H9 (cell line): ENCODE data around the gene GALNT17. TPM values are rescaled to one million over a fixed set of nuclear protein-coding genes. Genes with fewer than 3 reads are reported as not detected.
A peak's percentile ranks its signal among the peaks of the same experiment; 100 is the strongest.

Source experiments
- DNase-seq: peaks from one replicate; pipeline ENCODE4 v3.0.0-alpha.2; 2017
- H2AFZ ChIP-seq: one replicate; pipeline ENCODE4 v1.6.1; 2013; ENCODE audit warnings: mild to moderate bottlenecking, low read length, control low read depth, moderate library complexity
- H2AK5ac ChIP-seq: 2 replicates; pipeline ENCODE4 v1.6.1; 2013; ENCODE audit warnings: low read length, control low read depth, mixed read lengths; ENCODE audit not compliant: insufficient read length
- H2BK120ac ChIP-seq: one replicate; pipeline ENCODE4 v1.6.1; 2013; ENCODE audit warnings: low read depth, mild to moderate bottlenecking, low read length, control low read depth, inconsistent platforms; ENCODE audit not compliant: poor library complexity, severe bottlenecking
- H2BK12ac ChIP-seq: 2 replicates; pipeline ENCODE4 v1.6.1; 2013; ENCODE audit warnings: low read length, control low read depth, mixed read lengths, low read depth; ENCODE audit not compliant: insufficient read length
- H2BK15ac ChIP-seq: 2 replicates; pipeline ENCODE4 v1.6.1; 2013; ENCODE audit warnings: low read depth, low read length, control low read depth
- H2BK20ac ChIP-seq: one replicate; pipeline ENCODE4 v1.6.1; 2013; ENCODE audit warnings: low read depth, mild to moderate bottlenecking, low read length, control low read depth, inconsistent platforms; ENCODE audit not compliant: poor library complexity, severe bottlenecking
- H2BK5ac ChIP-seq: 2 replicates; pipeline ENCODE4 v1.6.1; 2013; ENCODE audit warnings: low read length, control low read depth, mixed read lengths; ENCODE audit not compliant: insufficient read length
- H3K14ac ChIP-seq: 2 replicates; pipeline ENCODE4 v1.6.1; 2013; ENCODE audit warnings: low read length, control low read depth; ENCODE audit not compliant: insufficient read depth
- H3K18ac ChIP-seq: 2 replicates; pipeline ENCODE4 v1.6.1; 2013; ENCODE audit warnings: low read depth, mild to moderate bottlenecking, mixed read lengths, low read length, control low read depth; ENCODE audit not compliant: insufficient read length
- H3K23ac ChIP-seq: 2 replicates; pipeline ENCODE4 v1.6.1; 2013; ENCODE audit warnings: low read length, control low read depth, mixed read lengths, low read depth; ENCODE audit not compliant: insufficient read length
- H3K23me2 ChIP-seq: 2 replicates; pipeline ENCODE4 v1.6.1; 2013; ENCODE audit warnings: low read depth, mild to moderate bottlenecking, mixed read lengths, low read length, control low read depth; ENCODE audit not compliant: insufficient read length, poor library complexity, severe bottlenecking
- H3K27ac ChIP-seq: 2 replicates; pipeline ENCODE4 v1.5.1; 2013; ENCODE audit warnings: low read length, control low read depth, mixed read lengths, low read depth; ENCODE audit not compliant: insufficient read length
- H3K27me3 ChIP-seq: 2 replicates; pipeline ENCODE4 v1.6.1; 2013; ENCODE audit warnings: low read length, control low read depth, inconsistent platforms; ENCODE audit not compliant: insufficient read depth
- H3K4ac ChIP-seq: 2 replicates; pipeline ENCODE4 v1.6.1; 2013; ENCODE audit warnings: low read depth, mild to moderate bottlenecking, control low read depth, inconsistent platforms, low read length, moderate library complexity
- H3K4me1 ChIP-seq: 2 replicates; pipeline ENCODE4 v1.6.1; 2013; ENCODE audit warnings: low read length, control low read depth, inconsistent platforms; ENCODE audit not compliant: insufficient read depth
- H3K4me2 ChIP-seq: 2 replicates; pipeline ENCODE4 v1.6.1; 2013; ENCODE audit warnings: low read length, control low read depth, mixed read lengths; ENCODE audit not compliant: insufficient read length, insufficient read depth
- H3K56ac ChIP-seq: 2 replicates; pipeline ENCODE4 v1.6.1; 2013; ENCODE audit warnings: low read depth, mild to moderate bottlenecking, mixed read lengths, low read length, control low read depth; ENCODE audit not compliant: insufficient read length
- H3K79me1 ChIP-seq: 2 replicates; pipeline ENCODE4 v1.6.1; 2013; ENCODE audit warnings: low read depth, mild to moderate bottlenecking, moderate library complexity, low read length, control low read depth, inconsistent platforms; ENCODE audit not compliant: insufficient read depth, poor library complexity, severe bottlenecking
- H3K79me2 ChIP-seq: 2 replicates; pipeline ENCODE4 v1.6.1; 2013; ENCODE audit warnings: low read length, control low read depth, inconsistent platforms; ENCODE audit not compliant: insufficient read depth
- H3K9ac ChIP-seq: 2 replicates; pipeline ENCODE4 v1.6.1; 2013; ENCODE audit warnings: low read length, control low read depth, mixed read lengths; ENCODE audit not compliant: insufficient read length; ENCODE audit errors: extremely low read depth
- H3K9me3 ChIP-seq: one replicate; pipeline ENCODE4 v1.6.1; 2013; ENCODE audit warnings: low read depth, low read length, inconsistent platforms; ENCODE audit not compliant: control insufficient read depth
- H3T11ph ChIP-seq: one replicate; pipeline ENCODE4 v1.6.1; 2013; ENCODE audit warnings: mild to moderate bottlenecking, low read length, control low read depth, inconsistent platforms
- H4K20me1 ChIP-seq: one replicate; pipeline ENCODE4 v1.6.1; 2013; ENCODE audit not compliant: control insufficient read depth, insufficient read length, insufficient read depth
- H4K5ac ChIP-seq: 2 replicates; pipeline ENCODE4 v1.6.1; 2013; ENCODE audit warnings: low read depth, mild to moderate bottlenecking, mixed read lengths, low read length, control low read depth; ENCODE audit not compliant: insufficient read length
- H4K8ac ChIP-seq: replicated peaks from 2 replicates; pipeline ENCODE4 v1.6.1; 2013; ENCODE audit warnings: low read length, control low read depth, mixed read lengths, low read depth; ENCODE audit not compliant: insufficient read length
- H4K91ac ChIP-seq: 2 replicates; pipeline ENCODE4 v1.6.1; 2013; ENCODE audit warnings: low read depth, mild to moderate bottlenecking, moderate library complexity, mixed read lengths, low read length, control low read depth; ENCODE audit not compliant: insufficient read length
- H3K27ac Mint-ChIP-seq, 3 experiments: 2 replicates in 2 of 3; 3 replicates in 1 of 3; pipeline ENCODE4 v1.8.0; 2020 to 2021; ENCODE audit warnings: mixed read lengths in 3 of 3, mild to moderate bottlenecking in 1 of 3, moderate library complexity in 1 of 3
- H3K27me3 Mint-ChIP-seq: 2 replicates; pipeline ENCODE4 v1.8.0; 2021; ENCODE audit warnings: low read depth, mild to moderate bottlenecking, moderate library complexity, mixed read lengths
- H3K36me3 Mint-ChIP-seq, 3 experiments: 2 replicates in 2 of 3; 3 replicates in 1 of 3; pipeline ENCODE4 v1.8.0; 2020 to 2021; ENCODE audit warnings: low read depth in 3 of 3, mixed read lengths in 3 of 3; ENCODE audit not compliant: insufficient read depth in 1 of 3
- H3K4me1 Mint-ChIP-seq, 2 experiments: 2 replicates each; pipeline ENCODE4 v1.8.0; 2020; ENCODE audit warnings: mixed read lengths in 2 of 2
- H3K4me3 Mint-ChIP-seq, 2 experiments: 2 replicates in 1 of 2; 3 replicates in 1 of 2; pipeline ENCODE4 v1.8.0; 2020 to 2021; ENCODE audit warnings: mild to moderate bottlenecking in 2 of 2, mixed read lengths in 2 of 2, moderate library complexity in 1 of 2
- H3K9me3 Mint-ChIP-seq, 2 experiments: 2 replicates in 1 of 2; 3 replicates in 1 of 2; pipeline ENCODE4 v1.8.0; 2020; ENCODE audit warnings: mild to moderate bottlenecking in 2 of 2, mixed read lengths in 2 of 2, moderate library complexity in 1 of 2
- WGBS: extraction: QIAGEN DNeasy Blood & Tissue Kit; methylation state at CpG from one replicate; pipeline ENCODE4 v1.1.7; 2013; ENCODE audit warnings: missing lambda C conversion rate, low lambda C conversion rate, mixed read lengths; ENCODE audit not compliant: insufficient read length; ENCODE audit errors: extremely low coverage; 5-methylcytosine and 5-hydroxymethylcytosine counted together
- total RNA-seq: library from RNA; stranded (reverse); gene quantifications from 2 replicates; pipeline ENCODE4 v1.2.1, GENCODE V29; 2021
- TF ChIP-seq, protein P1 (sequence below): fragments of 200-600 bp; sonication (generic); conservative IDR thresholded peaks from 3 replicates; pipeline ENCODE4 v1.8.0; 2021; ENCODE audit warnings: antibody characterized with exemption, mild to moderate bottlenecking

The GALNT17 gene
- total RNA-seq, 1 experiment from 2014 or later, result 43.2 TPM

DNA sequence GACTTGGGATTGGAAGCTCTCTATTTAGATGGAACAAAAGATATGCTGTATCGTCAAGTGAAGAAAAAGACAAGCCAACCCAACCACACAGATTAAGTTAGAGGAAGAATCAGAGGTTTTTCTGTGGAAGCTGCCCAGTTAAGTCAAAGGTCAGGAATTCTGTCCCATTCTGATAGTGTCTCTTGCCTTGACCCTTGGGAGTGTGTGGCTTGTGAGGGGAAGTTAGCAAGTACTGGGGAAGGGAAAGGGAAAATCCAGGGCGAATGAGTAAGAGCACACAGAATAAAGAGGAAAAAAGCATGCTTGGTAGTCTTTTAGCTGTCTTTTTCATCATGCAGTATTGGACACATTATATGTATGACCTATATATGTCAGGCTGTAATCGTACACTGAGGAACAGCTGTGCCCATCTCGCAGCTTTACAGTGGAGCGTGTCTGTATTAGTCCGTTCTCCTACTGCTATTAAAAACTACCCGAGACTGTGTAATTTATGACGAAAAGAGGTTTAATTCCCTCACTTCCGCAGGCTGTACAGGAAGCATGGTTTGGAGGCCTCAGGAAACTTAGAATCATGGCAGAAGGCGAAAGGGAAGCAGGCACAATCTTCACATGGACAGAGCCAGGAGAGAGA lies 197.2 kb downstream of the GALNT17 start:
- no peak overlapping the region for H3K9ac ChIP-seq
- no peak overlapping the region for H4K5ac ChIP-seq
- H4K91ac ChIP-seq, result no peak overlapping the region
- no peak overlapping the region for H4K8ac ChIP-seq
- no peak overlapping the region for H2BK5ac ChIP-seq
- H3K27ac ChIP-seq, result no peak overlapping the region
- Mint-ChIP-seq H3K36me3 (no peaks in the 10 kb centered on the region; a peak in 1 of 7 replicates), H3K9me3 (no peaks in the 10 kb centered on the region), H3K4me3 (no peak overlapping the region), H3K4me1 (peaks cover 42 to 45% of the 10 kb centered on the region in 2 experiments), H3K27ac (peak overlapping the region; percentile 14 to 49 (median 36); a peak in 3 of 7 replicates), H3K27me3 (no peaks in the 10 kb centered on the region)
- TF ChIP-seq, protein P1, sequence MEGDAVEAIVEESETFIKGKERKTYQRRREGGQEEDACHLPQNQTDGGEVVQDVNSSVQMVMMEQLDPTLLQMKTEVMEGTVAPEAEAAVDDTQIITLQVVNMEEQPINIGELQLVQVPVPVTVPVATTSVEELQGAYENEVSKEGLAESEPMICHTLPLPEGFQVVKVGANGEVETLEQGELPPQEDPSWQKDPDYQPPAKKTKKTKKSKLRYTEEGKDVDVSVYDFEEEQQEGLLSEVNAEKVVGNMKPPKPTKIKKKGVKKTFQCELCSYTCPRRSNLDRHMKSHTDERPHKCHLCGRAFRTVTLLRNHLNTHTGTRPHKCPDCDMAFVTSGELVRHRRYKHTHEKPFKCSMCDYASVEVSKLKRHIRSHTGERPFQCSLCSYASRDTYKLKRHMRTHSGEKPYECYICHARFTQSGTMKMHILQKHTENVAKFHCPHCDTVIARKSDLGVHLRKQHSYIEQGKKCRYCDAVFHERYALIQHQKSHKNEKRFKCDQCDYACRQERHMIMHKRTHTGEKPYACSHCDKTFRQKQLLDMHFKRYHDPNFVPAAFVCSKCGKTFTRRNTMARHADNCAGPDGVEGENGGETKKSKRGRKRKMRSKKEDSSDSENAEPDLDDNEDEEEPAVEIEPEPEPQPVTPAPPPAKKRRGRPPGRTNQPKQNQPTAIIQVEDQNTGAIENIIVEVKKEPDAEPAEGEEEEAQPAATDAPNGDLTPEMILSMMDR, result no peak
- H3K27me3 ChIP-seq, result no peaks in the 10 kb centered on the region
- H2BK120ac ChIP-seq, result no peak overlapping the region
- H2BK20ac ChIP-seq, result no peak overlapping the region
- H3T11ph ChIP-seq, result no peak overlapping the region
- no peaks in the 10 kb centered on the region for H3K9me3 ChIP-seq
- no peaks in the 10 kb centered on the region for H4K20me1 ChIP-seq
- DNase-seq, result no peak
- no peak overlapping the region for H3K4me2 ChIP-seq
- H3K4me1 ChIP-seq, result peaks cover 12% of the 10 kb centered on the region; the same call in 1 of the 2 replicates
- no peak overlapping the region for H3K4ac ChIP-seq
- H3K18ac ChIP-seq, result no peak overlapping the region
- H2BK15ac ChIP-seq, result no peak overlapping the region
- H2AFZ ChIP-seq, result no peak overlapping the region
- H3K56ac ChIP-seq, result no peak overlapping the region
- no peak overlapping the region for H3K14ac ChIP-seq
- H3K23me2 ChIP-seq, result no peaks in the 10 kb centered on the region
- no peak overlapping the region for H2BK12ac ChIP-seq
- H3K79me2 ChIP-seq, result peaks cover 8% of the 10 kb centered on the region; the same call in 1 of the 2 replicates
- no peak overlapping the region for H2AK5ac ChIP-seq
- no peaks in the 10 kb centered on the region for H3K79me1 ChIP-seq
- no CpG with 5 or more reads among the region's 10 CpGs for WGBS
- H3K23ac ChIP-seq, result no peak overlapping the region
